Heart left ventricle (tissue), 16 donors: ENCODE measurements around the gene MUC6. TPM values are rescaled to one million over a fixed set of nuclear protein-coding genes. Genes with fewer than 3 reads are reported as not detected.

Source experiments
- ATAC-seq, 4 donors: fragments of 200-7000 bp; cut with Tn5 transposase; one replicate each; pipeline ENCODE4 v1.9.1; 2020 to 2022; ENCODE audit warnings: moderate library complexity in 4 of 4, mild to moderate bottlenecking in 3 of 4, moderate number of reproducible peaks in 1 of 4
- DNase-seq, 5 donors: peaks; one replicate each; pipeline ENCODE4 v3.0.0-alpha.2; 2020
- H3K27ac ChIP-seq, 12 donors: fragments of 200-600 bp; sonication (generic) in 4 of 12; one replicate each; pipeline versions ENCODE4 v1.5.0 to v1.8.0; 2016 to 2022; ENCODE audit warnings: mild to moderate bottlenecking in 2 of 12
- H3K27me3 ChIP-seq, 9 donors: fragments of 200-600 bp; sonication (generic) in 2 of 9; one replicate each; pipeline versions ENCODE4 v1.5.1 to v1.8.0; 2016 to 2022; ENCODE audit warnings: mild to moderate bottlenecking in 3 of 9
- H3K36me3 ChIP-seq, 9 donors: fragments of 200-600 bp; sonication (generic) in 2 of 9; one replicate each; pipeline versions ENCODE4 v1.5.0 to v1.8.0; 2018 to 2022; ENCODE audit warnings: mild to moderate bottlenecking in 2 of 9
- H3K4me1 ChIP-seq, 12 donors: fragments of 200-600 bp; sonication (generic) in 4 of 12; one replicate each; pipeline versions ENCODE4 v1.5.0 to v1.8.0; 2016 to 2022; ENCODE audit warnings: mild to moderate bottlenecking in 3 of 12
- H3K4me3 ChIP-seq, 12 donors: fragments of 200-600 bp; sonication (generic) in 4 of 12; one replicate each; pipeline versions ENCODE4 v1.5.0 to v1.8.0; 2017 to 2022; ENCODE audit warnings: mild to moderate bottlenecking in 9 of 12, moderate library complexity in 4 of 12
- H3K9me3 ChIP-seq, 12 donors: fragments of 200-600 bp; sonication (generic) in 4 of 12; one replicate each; pipeline versions ENCODE4 v1.5.0 to v1.8.0; 2016 to 2022; ENCODE audit warnings: mild to moderate bottlenecking in 1 of 12
- CTCF ChIP-seq, 12 donors: fragments of 200-600 bp; sonication (generic) in 4 of 12; IDR thresholded peaks; one replicate each; pipeline versions ENCODE4 v1.5.0 to v1.8.0; 2018 to 2022; ENCODE audit warnings: antibody characterized with exemption in 12 of 12, mild to moderate bottlenecking in 5 of 12
- POLR2A ChIP-seq, 2 donors: fragments of 450-650 bp; IDR thresholded peaks; one replicate each; pipeline ENCODE4 v1.6.1; 2017; ENCODE audit warnings: antibody characterized with exemption in 2 of 2, mild to moderate bottlenecking in 2 of 2, moderate library complexity in 2 of 2
- WGBS, 4 donors: extraction: QIAGEN DNeasy Blood & Tissue Kit in 2 of 4; methylation state at CpG; one replicate each; pipeline versions ENCODE4 v1.1.5 to v1.1.7; 2013 to 2018; 5-methylcytosine and 5-hydroxymethylcytosine counted together
- intact Hi-C, 10 donors: fragments of 100-400 bp; cut with DNase I; formaldehyde crosslinking; loops; one replicate each; pipeline versions ENCODE4 v1.11.1 to v1.14.2; 2022
- polyA plus RNA-seq, 2 donors: library from polyadenylated mRNA; stranded (reverse); fragments of 200-250 nt; gene quantifications; one replicate each; pipeline ENCODE4 v1.2.3, GENCODE V29; 2013
- total RNA-seq, 9 donors: library from RNA; depleted of rRNA in 2 of 9; stranded (reverse); fragments of >200 nt in 2 of 9; fragmentation: NEBNext Ultra II Directional in 3 of 9; extraction: Animal tissue kit (Norgen Biotek cat#: 25700) in 3 of 9; gene quantifications; one replicate each; pipeline versions ENCODE4 v1.1.0 to v1.2.4, GENCODE V29; 2016 to 2023
- donor health status: ischemic (EF 13 %, LVEDD 7.1; RV severe dilation, severe dysfunction).
- donor health status: healthy with polysubstance abuse.
- donor health status: DM: no; HTN: yes; CAD: no.
- donor health status: DM: no; HTN: no; CAD: no.
- donor health status: ischemic (EF 25% LVEDD 6.9; RV normal size, moderate dysfunction).
- donor health status: ischemic (EF 25% LVEDD 5.7; RV mildly dilated, moderate dysfunction).
- donor health status: healthy.
- donor health status: DM: yes; HTN: yes; CAD: no.
- donor health status: ischemic (EF 35%, LVEDD 5.7; RV mildly dilated, moderate dysfunction).
- donor health status: nonischemic (EF 11% LVEDD 7.7; RV severe dilation, severe dysfunction).
- donor health status: DM: yes; HTN: yes; CAD: no.
- donor health status: PGD.
- donor health status: ischemic (EF 29% LVEDD 5.4; RV normal size, mild dysfunction).
- donor health status: nonischemic (EF 23%, LVEDD 6.1; RV moderate dilation, normal function).

Gene MUC6
- total and polyA plus RNA-seq, 11 donors: 0.04 to 0.06 TPM; not detected in 9

DNA sequence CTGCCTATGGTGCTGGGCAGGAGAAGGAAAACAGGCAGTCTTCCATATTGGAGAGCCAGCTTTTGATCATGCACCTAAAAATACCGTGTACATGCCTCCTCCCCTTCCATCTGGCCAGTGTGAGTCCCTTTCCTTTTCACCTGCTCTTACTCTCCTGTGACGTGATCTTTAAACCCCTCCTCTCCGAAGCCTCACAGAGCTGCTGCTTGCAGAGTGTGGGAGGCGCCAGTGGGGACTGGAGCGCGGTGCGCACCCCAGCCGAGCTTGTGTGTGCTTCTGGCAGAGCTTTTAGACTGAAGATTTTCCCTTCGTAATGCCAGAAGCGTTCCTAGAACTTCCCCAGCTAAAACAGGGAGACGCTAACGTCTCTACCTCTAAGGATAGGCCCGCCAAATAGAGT, 29.8 kb downstream of the MUC6 start:
- DNase-seq (no peak), ATAC-seq (peak; percentile 47 to 86 (median 76))
- Histone ChIP-seq H3K4me3 (no peak overlapping the region), H3K36me3 (peaks cover 9 to 100% (median 86%) of the 10 kb centered on the region in 9 donors), H3K27me3 (no peaks in the 10 kb centered on the region), H3K9me3 (no peaks in the 10 kb centered on the region), H3K27ac (peak overlapping the region in 5 of 12 donors; percentile 1 to 48 (median 17)), H3K4me1 (peaks cover 0 to 14% (median 0%) of the 10 kb centered on the region in 12 donors)
- intact Hi-C loops: no loop called here
- TF ChIP-seq CTCF (IDR thresholded peaks at IDR 0.05): no peak
- no peak for TF ChIP-seq POLR2A (IDR thresholded peaks at IDR 0.05)
- WGBS, 4 donors: 69 to 86% (median 78%) methylated on average over 13 of the region's 13 CpGs

DNA sequence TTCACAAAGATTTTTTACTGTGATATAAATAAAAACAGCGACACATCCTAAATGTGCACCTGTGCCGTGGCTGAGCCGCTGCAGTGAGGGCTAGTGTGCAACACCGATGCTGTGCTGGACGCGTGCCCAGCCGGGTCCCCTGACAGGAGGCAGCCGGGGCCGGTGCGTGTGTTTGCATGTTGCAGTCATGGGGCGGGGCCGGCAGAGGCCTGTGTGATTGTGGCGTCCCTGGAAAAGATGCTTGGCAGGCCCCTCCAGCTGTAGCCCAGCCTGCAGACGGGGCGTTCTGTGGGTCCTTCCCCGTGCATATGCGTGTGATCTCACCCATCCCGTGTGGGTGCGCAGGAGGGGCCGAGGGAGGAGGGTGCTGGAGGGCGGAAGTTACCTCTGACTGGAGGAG, 30.6 kb downstream of the MUC6 start:
- peaks cover 0 to 14% (median 0%) of the 10 kb centered on the region in 12 donors for H3K4me1 ChIP-seq
- intact Hi-C loops: no loop called here
- peaks cover 5 to 100% (median 86%) of the 10 kb centered on the region in 9 donors for H3K36me3 ChIP-seq
- no peaks in the 10 kb centered on the region for H3K9me3 ChIP-seq
- 59 to 73% (median 62%) methylated on average over 14 to 21 of the region's 21 CpGs for WGBS, 4 donors
- ATAC-seq (peak in 3 of 4 donors; percentile 25 to 43 (median 26)), DNase-seq (peak in 2 of 5 donors; percentile 48 to 62)
- no peak for TF ChIP-seq POLR2A (IDR thresholded peaks at IDR 0.05)
- H3K27ac ChIP-seq: peak overlapping the region in 2 of 12 donors; percentile 17 to 48
- no peaks in the 10 kb centered on the region for H3K27me3 ChIP-seq
- H3K4me3 ChIP-seq: no peak overlapping the region

DNA sequence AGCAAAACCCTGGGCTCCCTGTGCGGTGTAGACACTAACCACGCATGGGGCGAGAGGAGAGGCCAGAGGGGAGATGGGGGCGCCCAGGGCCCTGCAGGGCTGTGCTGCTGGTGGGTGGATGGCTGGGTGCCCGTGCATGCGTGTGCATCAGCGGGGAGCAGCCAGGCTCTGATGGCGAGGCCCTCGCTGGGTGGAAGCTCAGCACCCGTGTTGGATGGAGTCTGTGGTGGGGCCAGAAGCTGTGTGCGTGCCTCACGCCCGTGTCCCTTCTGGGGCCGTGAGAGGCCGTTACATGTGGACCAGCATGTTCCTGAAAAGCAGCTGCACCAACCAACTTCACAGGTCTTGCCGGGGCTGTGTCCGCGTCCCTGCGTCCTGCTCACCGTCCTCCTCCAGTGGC, 33.4 kb downstream of the MUC6 start:
- Histone ChIP-seq H3K4me1 (peaks cover 0 to 14% (median 0%) of the 10 kb centered on the region in 12 donors), H3K9me3 (no peaks in the 10 kb centered on the region), H3K27ac (no peak overlapping the region), H3K27me3 (no peaks in the 10 kb centered on the region), H3K4me3 (no peak overlapping the region), H3K36me3 (peaks cover 2 to 94% (median 76%) of the 10 kb centered on the region in 9 donors)
- DNase-seq (no peak), ATAC-seq (no peak)
- WGBS, 4 donors: 89 to 93% (median 89%) methylated on average over 18 to 20 of the region's 20 CpGs
- intact Hi-C loops: no loop called here
- no peak for TF ChIP-seq POLR2A (IDR thresholded peaks at IDR 0.05)
- no peak for TF ChIP-seq CTCF (IDR thresholded peaks at IDR 0.05)

DNA sequence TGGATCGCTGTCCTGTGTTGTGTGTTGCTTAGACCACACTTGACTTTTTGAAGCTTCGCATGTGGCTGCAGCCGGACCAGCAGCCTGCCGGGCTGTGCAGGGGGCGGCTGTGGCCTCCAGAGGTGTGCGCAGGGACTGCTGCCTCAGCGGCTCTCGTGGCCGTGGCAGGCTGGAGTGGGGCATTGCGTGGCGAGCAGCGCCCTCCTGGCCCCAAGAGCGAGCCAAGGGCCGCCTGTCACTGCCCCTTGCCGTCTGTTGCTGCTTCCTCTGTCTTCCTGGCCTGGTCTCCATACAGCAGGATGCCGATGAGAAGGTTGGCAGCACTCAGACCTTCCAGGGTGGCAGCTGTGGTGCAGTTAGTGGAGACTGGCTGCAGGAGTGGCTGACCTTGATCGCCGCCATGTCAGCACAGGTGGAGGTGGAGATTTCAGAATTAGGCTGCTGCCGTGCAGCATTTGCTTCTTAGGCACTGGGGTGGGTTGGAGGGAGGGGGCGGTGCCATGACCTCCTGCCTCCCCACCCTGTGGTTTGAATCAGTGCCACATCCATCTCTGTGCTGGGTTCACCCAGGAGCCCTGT, 34.0 kb downstream of the MUC6 start:
- DNase-seq: no peak
- no peak for ATAC-seq
- intact Hi-C loops: no loop called here
- H3K36me3 ChIP-seq: peaks cover 0 to 88% (median 69%) of the 10 kb centered on the region in 9 donors
- peaks cover 0 to 14% (median 0%) of the 10 kb centered on the region in 12 donors for H3K4me1 ChIP-seq
- H3K4me3 ChIP-seq: no peak overlapping the region
- 94 to 96% (median 95%) methylated on average over 18 to 20 of the region's 20 CpGs for WGBS, 4 donors
- no peaks in the 10 kb centered on the region for H3K27me3 ChIP-seq
- no peaks in the 10 kb centered on the region for H3K9me3 ChIP-seq
- TF ChIP-seq CTCF (IDR thresholded peaks at IDR 0.05): no peak
- no peak for TF ChIP-seq POLR2A (IDR thresholded peaks at IDR 0.05)
- no peak overlapping the region for H3K27ac ChIP-seq
